GM13977 (cell line): ENCODE measurements around the gene ZG16.

ENCODE experiments used
- DNase-seq: peaks from one replicate; pipeline ENCODE4 v3.0.0; 2012; ENCODE audit warnings: low spot score
- CTCF ChIP-seq: IDR thresholded peaks from 2 replicates; pipeline ENCODE4 v1.5.1; 2012; ENCODE audit warnings: mild to moderate bottlenecking, control low read depth; ENCODE audit not compliant: insufficient read depth; ENCODE audit errors: extremely low read depth, missing control alignments
- in situ Hi-C: fragments of 300-500 bp; cut with MboI; formaldehyde crosslinking; loops from one replicate; pipeline ENCODE4 v1.12.0; 2022; ENCODE audit warnings: low sequenced_read_pairs, low pct_unique_long_range_greater_than_20kb, mixed read lengths, inconsistent platforms; ENCODE audit not compliant: unreplicated experiment

ZG16 gene

GRCh38 chr16:29821643-29822115 is 43.6 kb downstream of the ZG16 start:
- in situ Hi-C loops, result no loop called here
- no peak for TF ChIP-seq CTCF
- no peak for DNase-seq

- in situ Hi-C loops, result no loop called here
These were observed 46.6 kb downstream of the ZG16 start for GRCh38 chr16:29824589-29825144.

GRCh38 chr16:29825145-29826044 is 47.3 kb downstream of the ZG16 start:
- in situ Hi-C loops, result no loop called here
- TF ChIP-seq CTCF, result no peak
- DNase-seq, result peak; percentile 80

More at GRCh38 chr16:29824589-29825144, 46.6 kb downstream of the ZG16 start:
- DNase-seq, result no peak
- TF ChIP-seq CTCF, result no peak

GRCh38 chr16:29826342-29826695 is 48.3 kb downstream of the ZG16 start:
- no peak for TF ChIP-seq CTCF
- no peak for DNase-seq

GRCh38 chr16:29830774-29831173 is 52.7 kb downstream of the ZG16 start:
- DNase-seq, result no peak
- no peak for TF ChIP-seq CTCF
- in situ Hi-C loops, result no loop called here

More at GRCh38 chr16:29826342-29826695, 48.3 kb downstream of the ZG16 start:
- in situ Hi-C loops, result no loop called here

GRCh38 chr16:29831490-29831889 is 53.4 kb downstream of the ZG16 start:
- DNase-seq, result no peak
- in situ Hi-C loops, result no loop called here
- TF ChIP-seq CTCF, result no peak
